SK-N-MC (cell line): ENCODE data around the gene PLPP6.

Source experiments
- EZH2 ChIP-seq: fragments of 200-600 bp; sonication (generic); IDR thresholded peaks from one replicate; pipeline ENCODE4 v1.6.1; 2017; ENCODE audit warnings: antibody characterized with exemption
- FOXP2 ChIP-seq: optimal IDR thresholded peaks from 2 replicates; pipeline ENCODE3; 2011; ENCODE audit warnings: mild to moderate bottlenecking, moderate library complexity; ENCODE audit not compliant: insufficient read depth; ENCODE audit errors: extremely low read length, control extremely low read depth
- POLR2AphosphoS5 ChIP-seq: IDR thresholded peaks from 2 replicates; pipeline ENCODE4 v1.6.1; 2012; ENCODE audit warnings: mild to moderate bottlenecking, low read depth, low read length, borderline replicate concordance

GRCh38 chr9:4691795-4692194 lies 29.7 kb downstream of the PLPP6 start:
- TF ChIP-seq POLR2AphosphoS5 (no peak), EZH2 (no peak), FOXP2 (no peak)
